PC-9 (cell line): ENCODE results near the gene FOXC2.

Experiments used
- EZH2 ChIP-seq: fragments of 200-600 bp; sonication (generic); IDR thresholded peaks from 2 replicates; pipeline ENCODE4 v1.8.0; 2017; ENCODE audit warnings: antibody characterized with exemption, low read depth
- TF ChIP-seq, protein P1 (sequence below): fragments of 200-600 bp; sonication (generic); conservative IDR thresholded peaks from 2 replicates; pipeline ENCODE4 v1.6.1; 2017; ENCODE audit warnings: mixed run types, antibody characterized with exemption, mild to moderate bottlenecking, moderate library complexity

DNA sequence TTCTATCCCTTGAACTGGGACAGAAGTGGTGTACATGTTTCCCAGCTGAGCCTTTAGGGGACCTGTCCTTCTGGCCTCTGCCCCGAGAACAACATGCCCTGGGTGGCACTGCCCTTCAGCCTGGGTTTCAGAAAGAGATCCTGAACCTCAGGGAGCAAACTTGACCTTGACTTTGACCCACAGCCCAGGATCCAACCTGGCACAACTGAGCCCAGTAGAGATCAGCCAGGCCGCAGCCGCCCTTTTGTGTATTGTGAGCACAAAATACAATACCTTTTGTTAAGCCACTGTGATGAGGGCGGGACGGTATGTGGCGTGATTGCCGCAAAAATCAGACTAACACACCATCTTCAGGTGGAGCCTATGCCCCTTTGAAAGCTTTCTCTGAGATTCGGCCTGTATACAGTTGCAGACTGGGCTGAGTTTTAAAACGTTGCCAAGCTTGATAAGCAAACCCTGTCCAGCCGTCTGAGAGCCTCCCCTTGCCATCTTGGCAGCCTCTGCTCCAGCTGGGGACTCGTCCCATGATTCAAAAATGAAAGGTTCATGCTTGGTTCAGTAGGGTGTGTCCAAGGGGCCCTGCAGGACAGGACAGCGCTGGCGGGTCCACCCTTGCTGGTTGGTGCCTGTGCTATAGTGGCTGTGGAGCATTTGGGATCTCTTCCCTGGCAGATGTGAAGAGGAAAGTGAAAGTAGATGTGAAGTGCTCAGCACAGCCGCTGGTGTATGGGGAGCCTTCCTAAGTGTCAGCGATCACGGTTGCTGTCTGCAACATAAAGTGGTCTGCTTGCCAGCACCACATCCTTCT is 52.0 kb downstream of the FOXC2 start:
- TF ChIP-seq, protein P1, sequence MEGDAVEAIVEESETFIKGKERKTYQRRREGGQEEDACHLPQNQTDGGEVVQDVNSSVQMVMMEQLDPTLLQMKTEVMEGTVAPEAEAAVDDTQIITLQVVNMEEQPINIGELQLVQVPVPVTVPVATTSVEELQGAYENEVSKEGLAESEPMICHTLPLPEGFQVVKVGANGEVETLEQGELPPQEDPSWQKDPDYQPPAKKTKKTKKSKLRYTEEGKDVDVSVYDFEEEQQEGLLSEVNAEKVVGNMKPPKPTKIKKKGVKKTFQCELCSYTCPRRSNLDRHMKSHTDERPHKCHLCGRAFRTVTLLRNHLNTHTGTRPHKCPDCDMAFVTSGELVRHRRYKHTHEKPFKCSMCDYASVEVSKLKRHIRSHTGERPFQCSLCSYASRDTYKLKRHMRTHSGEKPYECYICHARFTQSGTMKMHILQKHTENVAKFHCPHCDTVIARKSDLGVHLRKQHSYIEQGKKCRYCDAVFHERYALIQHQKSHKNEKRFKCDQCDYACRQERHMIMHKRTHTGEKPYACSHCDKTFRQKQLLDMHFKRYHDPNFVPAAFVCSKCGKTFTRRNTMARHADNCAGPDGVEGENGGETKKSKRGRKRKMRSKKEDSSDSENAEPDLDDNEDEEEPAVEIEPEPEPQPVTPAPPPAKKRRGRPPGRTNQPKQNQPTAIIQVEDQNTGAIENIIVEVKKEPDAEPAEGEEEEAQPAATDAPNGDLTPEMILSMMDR = no peak
- TF ChIP-seq EZH2 = no peak
